OCI-LY7 (cell line): ENCODE measurements around the gene PAPSS1. TPM values are rescaled to one million over a fixed set of nuclear protein-coding genes. Genes with fewer than 3 reads are reported as not detected.

ENCODE experiments used
- BruUV-seq: library from RNA; stranded (reverse); fragments of 400-500 nt; replicated peaks from 2 replicates; lab custom pipeline; 2021; lab: Mats Ljungman, UMichigan
- CTCF ChIA-PET: fragments of 300-600 bp; sonication (Branson Sonifier 250); formaldehyde crosslinking; loops from one replicate; lab custom pipeline; 2022; ENCODE audit warnings: antibody characterized with exemption; ENCODE audit not compliant: unreplicated experiment; lab: Charles Lee
- POLR2A ChIA-PET: fragments of 300-600 bp; sonication (Branson Sonifier 250); formaldehyde crosslinking; loops from one replicate; lab custom pipeline; 2022; ENCODE audit warnings: antibody characterized with exemption; lab: Charles Lee
- DNase-seq: peaks from one replicate; pipeline ENCODE4 v3.0.0-alpha.2; 2015; ENCODE audit warnings: low spot score
- H2AFZ ChIP-seq: fragments of 200-600 bp; sonication (generic), shearing (Covaris generic); 2 replicates; pipeline ENCODE4 v1.6.1; 2014; ENCODE audit warnings: mild to moderate bottlenecking, antibody characterized with exemption, low read length, moderate library complexity
- H3K27ac ChIP-seq: fragments of 200-600 bp; sonication (generic); 2 replicates; pipeline ENCODE4 v1.5.1; 2014; ENCODE audit warnings: mixed run types, low read depth, mild to moderate bottlenecking, moderate library complexity, low read length, inconsistent platforms; ENCODE audit not compliant: poor library complexity, severe bottlenecking
- H3K36me3 ChIP-seq: fragments of 200-600 bp; sonication (generic); 2 replicates; pipeline ENCODE4 v1.6.1; 2014; ENCODE audit warnings: mild to moderate bottlenecking, antibody characterized with exemption, low read length, moderate library complexity, mixed read lengths; ENCODE audit not compliant: insufficient read depth
- H3K4me1 ChIP-seq: fragments of 200-600 bp; sonication (generic); 2 replicates; pipeline ENCODE4 v1.5.1; 2014; ENCODE audit warnings: mild to moderate bottlenecking, low read length; ENCODE audit not compliant: insufficient read depth, poor library complexity, severe bottlenecking
- H3K4me2 ChIP-seq: fragments of 200-600 bp; sonication (generic); 2 replicates; pipeline ENCODE4 v1.6.1; 2014; ENCODE audit warnings: mild to moderate bottlenecking, low read length
- H3K4me3 ChIP-seq: fragments of 200-600 bp; sonication (generic); 2 replicates; pipeline ENCODE4 v1.5.1; 2014; ENCODE audit warnings: mild to moderate bottlenecking, low read depth, low read length; ENCODE audit not compliant: poor library complexity, severe bottlenecking
- H3K79me2 ChIP-seq: fragments of 200-600 bp; sonication (generic); 2 replicates; pipeline ENCODE4 v1.6.1; 2016; ENCODE audit warnings: low read depth, mild to moderate bottlenecking, low read length, moderate library complexity, mixed read lengths; ENCODE audit not compliant: insufficient read depth
- H3K9me2 ChIP-seq: fragments of 200-600 bp; sonication (generic); 2 replicates; pipeline ENCODE4 v1.6.1; 2016; ENCODE audit warnings: mild to moderate bottlenecking, low read length, mixed read lengths; ENCODE audit not compliant: insufficient read depth
- H3K9me3 ChIP-seq: fragments of 200-600 bp; sonication (generic); 2 replicates; pipeline ENCODE4 v1.6.1; 2014; ENCODE audit warnings: mild to moderate bottlenecking, mixed run types, low read length, mixed read lengths
- H4K20me1 ChIP-seq: fragments of 200-600 bp; sonication (generic); 2 replicates; pipeline ENCODE4 v1.6.1; 2014; ENCODE audit warnings: mild to moderate bottlenecking, antibody characterized with exemption, low read length, moderate library complexity, mixed read lengths; ENCODE audit not compliant: insufficient read depth
- CTCF ChIP-seq: fragments of 200-600 bp; sonication (generic); conservative IDR thresholded peaks from 2 replicates; pipeline ENCODE4 v1.5.1; 2014; ENCODE audit warnings: mild to moderate bottlenecking, antibody characterized with exemption, low read length, moderate library complexity, mixed read lengths
- EZH2phosphoT487 ChIP-seq: fragments of 200-600 bp; sonication (generic); IDR thresholded peaks from 2 replicates; pipeline ENCODE4 v1.6.1; 2018; ENCODE audit warnings: low read depth, borderline replicate concordance, mild to moderate bottlenecking, mixed run types, antibody characterized with exemption, low read length, moderate library complexity, mixed read lengths
- intact Hi-C: fragments of 100-400 bp; cut with micrococcal nuclease; formaldehyde crosslinking; loops from one replicate; pipeline ENCODE4 v1.10.0; 2022; ENCODE audit not compliant: unreplicated experiment
- total RNA-seq, 2 experiments: library from RNA; depleted of rRNA in 1 of 2; stranded (reverse); fragments of >200 nt in 1 of 2; shearing (Covaris generic) in 1 of 2; gene quantifications; 2 replicates each; pipeline ENCODE4 v1.2.3, GENCODE V29; 2014 to 2022

PAPSS1 gene
- total RNA-seq, 2 experiments from 2014 or later, result 62.0 to 118 TPM

- Histone ChIP-seq H3K27ac (no peak overlapping the region), H3K9me3 (no peaks in the 10 kb centered on the region), H3K4me3 (no peak overlapping the region), H4K20me1 (no peaks in the 10 kb centered on the region), H2AFZ (no peak overlapping the region), H3K4me2 (no peak overlapping the region), H3K9me2 (no peaks in the 10 kb centered on the region), H3K36me3 (no peaks in the 10 kb centered on the region), H3K79me2 (no peaks in the 10 kb centered on the region), H3K4me1 (no peaks in the 10 kb centered on the region)
- ChIA-PET CTCF (no interaction called here), POLR2A (no interaction called here)
- TF ChIP-seq EZH2phosphoT487 (no peak), CTCF (no peak)
- DNase-seq, result no peak
- BruUV-seq, result no TSS peak
- intact Hi-C loops, result loop anchor here (5.0 kb wide), 1 partner anchor 816 kb away; no protein-coding TSS in a partner anchor
Observed at GRCh38 chr4:107755841-107756356, 35.9 kb upstream of the PAPSS1 start.

GRCh38 chr4:107751670-107752069 is 31.6 kb upstream of the PAPSS1 start:
- no TSS peak for BruUV-seq
- H2AFZ ChIP-seq, result no peak overlapping the region
- H3K4me1 ChIP-seq, result no peaks in the 10 kb centered on the region
- intact Hi-C loops, result no loop called here
- H3K79me2 ChIP-seq, result no peaks in the 10 kb centered on the region
- no peak for DNase-seq
- H4K20me1 ChIP-seq, result no peaks in the 10 kb centered on the region
- no peaks in the 10 kb centered on the region for H3K9me2 ChIP-seq
- CTCF ChIA-PET, result no interaction called here
- H3K36me3 ChIP-seq, result no peaks in the 10 kb centered on the region
- TF ChIP-seq EZH2phosphoT487, result no peak
- no peaks in the 10 kb centered on the region for H3K9me3 ChIP-seq
- no peak overlapping the region for H3K4me2 ChIP-seq
- H3K27ac ChIP-seq, result no peak overlapping the region
- POLR2A ChIA-PET, result no interaction called here
- no peak overlapping the region for H3K4me3 ChIP-seq

GRCh38 chr4:107747748-107748486 is 27.9 kb upstream of the PAPSS1 start:
- Histone ChIP-seq H3K4me3 (no peak overlapping the region), H3K9me2 (no peaks in the 10 kb centered on the region), H3K9me3 (no peaks in the 10 kb centered on the region), H3K27ac (no peak overlapping the region), H2AFZ (no peak overlapping the region), H3K4me1 (no peaks in the 10 kb centered on the region), H3K4me2 (no peak overlapping the region), H3K36me3 (no peaks in the 10 kb centered on the region), H3K79me2 (no peaks in the 10 kb centered on the region), H4K20me1 (no peaks in the 10 kb centered on the region)
- TF ChIP-seq EZH2phosphoT487 (no peak), CTCF (no peak)
- intact Hi-C loops, result no loop called here
- ChIA-PET POLR2A (interaction anchor here (0.7 kb wide), 1 partner anchor 12 kb away, joined by 3 read pairs; no protein-coding TSS in a partner anchor), CTCF (no interaction called here)
- no peak for DNase-seq
- BruUV-seq, result no TSS peak
